HUES64 (cell line): Measurements from ENCODE around the gene KCNC3.

ENCODE experiments used
- H3K27ac ChIP-seq: 2 replicates; pipeline ENCODE4 v1.7.0; 2013; ENCODE audit warnings: low read depth, low read length, inconsistent platforms
- H3K27me3 ChIP-seq: 2 replicates; pipeline ENCODE4 v1.6.1; 2013; ENCODE audit warnings: mild to moderate bottlenecking, low read length; ENCODE audit not compliant: insufficient read depth
- H3K36me3 ChIP-seq: 2 replicates; pipeline ENCODE4 v1.6.1; 2013; ENCODE audit warnings: mild to moderate bottlenecking, low read length; ENCODE audit not compliant: insufficient read depth
- H3K4me1 ChIP-seq: 2 replicates; pipeline ENCODE4 v1.6.1; 2013; ENCODE audit warnings: mild to moderate bottlenecking, low read length, moderate library complexity; ENCODE audit not compliant: insufficient read depth
- H3K4me3 ChIP-seq: 2 replicates; pipeline ENCODE4 v1.5.1; 2013; ENCODE audit warnings: mild to moderate bottlenecking, low read length, moderate library complexity
- H3K9ac ChIP-seq: 2 replicates; pipeline ENCODE4 v1.6.1; 2013; ENCODE audit warnings: mild to moderate bottlenecking, low read depth, low read length
- H3K9me3 ChIP-seq: 2 replicates; pipeline ENCODE4 v1.6.1; 2013; ENCODE audit warnings: low read depth, low read length; ENCODE audit not compliant: insufficient read depth
- WGBS: fragments of 150-250, 120-280 bp; methylation state at CpG from one replicate; pipeline ENCODE4 v1.1.7; 2013; ENCODE audit warnings: missing lambda C conversion rate; 5-methylcytosine and 5-hydroxymethylcytosine counted together

Gene KCNC3

DNA sequence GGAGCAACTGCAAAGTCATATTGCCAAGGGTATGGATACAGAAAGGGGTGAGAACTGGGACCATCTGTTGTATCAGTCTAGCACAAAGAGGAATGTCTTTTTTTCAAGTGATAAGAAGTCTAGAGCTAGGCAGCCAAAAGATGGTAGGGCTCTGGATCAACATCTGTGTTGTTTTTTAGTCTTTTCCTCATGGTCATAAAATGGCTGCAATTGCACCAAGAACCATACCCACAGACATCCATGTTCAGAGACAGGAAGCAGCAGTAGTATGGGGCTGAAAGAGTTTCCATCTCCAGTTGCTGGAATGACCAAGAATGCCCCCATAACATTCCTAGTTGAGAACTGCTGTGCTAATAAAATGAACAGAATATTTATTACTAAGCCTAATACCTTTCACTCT is 25.6 kb downstream of the KCNC3 start:
- H3K27ac ChIP-seq: no peak overlapping the region
- no peaks in the 10 kb centered on the region for H3K36me3 ChIP-seq
- no peaks in the 10 kb centered on the region; the same call in 1 of the 2 replicates for H3K27me3 ChIP-seq
- H3K9ac ChIP-seq: no peak overlapping the region
- H3K4me1 ChIP-seq: no peaks in the 10 kb centered on the region
- no peak overlapping the region for H3K4me3 ChIP-seq
- peaks cover 52% of the 10 kb centered on the region for H3K9me3 ChIP-seq

DNA sequence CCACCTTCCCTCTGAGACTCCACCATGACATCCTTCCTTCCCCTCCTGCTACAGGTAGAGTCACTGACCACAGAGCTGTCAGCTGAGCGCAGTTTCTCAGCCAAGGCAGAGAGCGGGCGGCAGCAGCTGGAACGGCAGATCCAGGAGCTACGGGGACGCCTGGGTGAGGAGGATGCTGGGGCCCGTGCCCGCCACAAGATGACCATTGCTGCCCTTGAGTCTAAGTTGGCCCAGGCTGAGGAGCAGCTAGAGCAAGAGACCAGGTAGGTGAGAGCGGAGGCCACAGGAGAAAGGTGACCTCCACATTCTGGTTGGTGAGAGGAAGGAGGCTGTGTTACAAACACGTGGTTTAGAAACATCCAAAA is 27.6 kb downstream of the KCNC3 start:
- WGBS: 81% methylated on average over 10 of the region's 10 CpGs

DNA sequence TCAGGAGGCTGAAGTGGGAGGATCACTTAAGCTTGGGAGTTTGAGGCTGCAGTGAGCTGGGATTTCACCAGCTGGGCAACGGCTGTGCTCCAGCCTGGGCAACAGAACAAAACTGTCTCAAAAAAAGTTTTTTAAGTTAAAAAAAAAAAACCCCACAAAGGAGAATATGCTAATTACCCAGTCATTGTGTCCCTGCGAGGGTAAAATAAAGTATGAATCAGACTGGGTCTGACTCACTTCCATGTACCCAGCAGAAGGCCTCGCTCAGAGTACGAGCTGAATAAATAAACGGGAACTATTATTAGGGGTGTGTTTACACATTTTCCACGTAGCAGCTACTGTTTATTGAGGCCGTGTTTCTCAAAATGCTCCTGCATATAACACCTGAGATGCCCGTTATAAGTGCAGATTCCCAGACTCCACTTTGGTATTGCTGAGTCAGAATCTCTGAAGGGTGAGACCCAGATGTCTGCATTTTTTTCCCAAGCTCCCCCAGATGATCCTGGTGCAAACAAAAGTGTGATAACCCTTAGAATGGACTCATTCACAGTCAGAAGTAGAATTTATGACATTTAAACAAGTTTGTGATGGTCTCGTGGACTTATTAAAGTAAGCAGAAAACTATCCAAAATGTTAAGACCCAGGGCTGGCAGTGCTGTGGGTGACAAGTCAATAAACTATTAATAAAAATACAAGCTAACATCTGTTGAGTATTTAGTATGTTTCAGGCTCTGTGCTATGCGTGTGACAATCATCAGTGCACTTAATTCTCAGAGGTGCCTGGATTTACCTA is 28.2 kb downstream of the KCNC3 start:
- no peak overlapping the region for H3K4me3 ChIP-seq

More for the DNA sequence above, 27.6 kb downstream of the KCNC3 start:
- peaks cover 36% of the 10 kb centered on the region for H3K9me3 ChIP-seq
- H3K27ac ChIP-seq: no peak overlapping the region
- no peaks in the 10 kb centered on the region for H3K36me3 ChIP-seq
- no peak overlapping the region for H3K9ac ChIP-seq
- H3K4me1 ChIP-seq: no peaks in the 10 kb centered on the region
- H3K4me3 ChIP-seq: no peak overlapping the region
- H3K27me3 ChIP-seq: no peaks in the 10 kb centered on the region

DNA sequence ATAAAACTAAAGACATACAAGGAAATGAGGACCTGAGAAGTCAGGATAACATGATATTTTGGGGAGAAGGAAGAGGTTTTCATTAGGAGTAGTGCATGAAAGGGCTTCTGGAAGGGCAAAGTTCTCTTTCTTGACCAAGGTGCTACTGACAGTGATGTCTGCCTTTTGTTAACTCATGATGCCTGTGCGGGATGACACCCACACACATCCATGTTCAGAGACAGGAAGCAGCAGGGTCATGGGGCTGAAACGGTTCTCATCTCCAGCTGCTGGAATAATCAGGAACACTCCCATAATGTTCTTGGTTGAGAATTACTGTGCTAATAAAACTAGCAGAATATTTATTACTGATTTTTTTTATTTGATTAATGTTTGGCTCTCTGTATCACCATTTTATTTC is 29.1 kb downstream of the KCNC3 start:
- WGBS: 76% methylated on average over 2 of the region's 2 CpGs
- Histone ChIP-seq H3K9ac (no peak overlapping the region), H3K36me3 (no peaks in the 10 kb centered on the region), H3K4me1 (no peaks in the 10 kb centered on the region), H3K27me3 (no peaks in the 10 kb centered on the region), H3K9me3 (peaks cover 32% of the 10 kb centered on the region), H3K4me3 (no peak overlapping the region), H3K27ac (no peak overlapping the region)

More for the DNA sequence above, 28.2 kb downstream of the KCNC3 start:
- H3K9me3 ChIP-seq: peaks cover 34% of the 10 kb centered on the region
- H3K27me3 ChIP-seq: no peaks in the 10 kb centered on the region
- H3K9ac ChIP-seq: no peak overlapping the region
- 76% methylated on average over 9 of the region's 10 CpGs for WGBS
- no peaks in the 10 kb centered on the region for H3K4me1 ChIP-seq
- H3K36me3 ChIP-seq: no peaks in the 10 kb centered on the region
- H3K27ac ChIP-seq: no peak overlapping the region

DNA sequence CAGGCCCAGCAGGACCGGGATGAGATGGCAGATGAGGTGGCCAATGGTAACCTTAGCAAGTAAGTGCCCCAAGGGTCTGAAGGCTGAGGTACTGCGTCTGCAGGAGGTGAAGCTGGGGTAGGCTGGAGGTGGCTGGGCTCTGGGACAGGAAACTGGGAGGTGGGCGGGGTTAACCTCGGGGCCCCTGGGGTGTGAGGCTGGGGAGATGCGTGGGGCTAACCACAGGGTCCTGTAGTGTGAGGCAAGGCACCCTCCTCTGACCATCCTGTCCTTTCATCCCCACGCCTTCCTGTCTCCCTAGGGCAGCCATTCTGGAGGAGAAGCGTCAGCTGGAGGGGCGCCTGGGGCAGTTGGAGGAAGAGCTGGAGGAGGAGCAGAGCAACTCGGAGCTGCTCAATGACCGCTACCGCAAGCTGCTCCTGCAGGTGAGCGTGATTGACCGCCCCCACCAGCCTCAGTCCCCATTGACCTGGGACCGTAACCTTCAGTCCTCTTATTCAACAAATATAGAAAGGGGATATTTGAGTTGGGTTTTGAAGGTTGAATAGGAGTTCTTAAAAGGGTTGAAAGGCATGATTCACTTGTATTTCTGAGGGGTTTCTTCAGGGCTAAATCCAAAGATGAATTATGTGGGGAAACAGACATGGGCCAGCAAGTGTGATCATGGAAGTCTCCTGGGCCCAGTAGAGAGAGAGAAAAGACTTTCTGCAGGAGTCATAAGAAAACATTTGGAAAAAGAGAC is 35.7 kb downstream of the KCNC3 start:
- H3K27ac ChIP-seq: no peak overlapping the region
- H3K4me1 ChIP-seq: no peaks in the 10 kb centered on the region
- H3K9ac ChIP-seq: no peak overlapping the region
- H3K4me3 ChIP-seq: no peak overlapping the region
- H3K9me3 ChIP-seq: peaks cover 16% of the 10 kb centered on the region
- no peaks in the 10 kb centered on the region for H3K27me3 ChIP-seq
- no peaks in the 10 kb centered on the region for H3K36me3 ChIP-seq
- 63% methylated on average over 11 of the region's 14 CpGs for WGBS

DNA sequence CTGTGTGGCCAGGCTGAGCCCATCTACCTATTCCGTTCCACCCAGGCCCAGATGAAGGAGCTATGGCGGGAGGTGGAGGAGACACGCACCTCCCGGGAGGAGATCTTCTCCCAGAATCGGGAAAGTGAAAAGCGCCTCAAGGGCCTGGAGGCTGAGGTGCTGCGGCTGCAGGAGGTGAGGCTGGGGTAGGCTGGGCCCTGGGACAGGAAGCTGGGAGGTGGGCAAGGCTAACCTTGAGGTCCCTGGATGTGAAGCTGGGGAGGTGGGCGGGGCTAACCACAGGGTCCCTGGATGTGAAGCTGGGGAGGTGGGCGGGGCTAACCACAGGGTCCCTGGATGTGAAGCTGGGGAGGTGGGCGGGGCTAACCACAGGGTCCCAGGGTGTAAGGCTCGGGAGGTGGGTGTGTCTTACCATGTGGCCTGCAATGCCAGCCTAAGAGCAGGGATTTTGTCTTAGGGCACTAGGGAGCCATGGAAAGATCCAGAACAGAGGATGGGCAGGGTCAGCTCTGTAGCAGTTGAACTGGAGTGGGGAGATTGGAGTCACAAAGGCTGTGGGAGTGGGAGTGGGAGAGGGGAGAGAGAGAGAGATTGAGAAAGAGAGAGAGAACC is 36.9 kb downstream of the KCNC3 start:
- 81% methylated on average over 11 of the region's 11 CpGs for WGBS
- Histone ChIP-seq H3K9ac (no peak overlapping the region), H3K27me3 (no peaks in the 10 kb centered on the region), H3K9me3 (peaks cover 17% of the 10 kb centered on the region), H3K27ac (no peak overlapping the region), H3K36me3 (no peaks in the 10 kb centered on the region), H3K4me1 (no peaks in the 10 kb centered on the region), H3K4me3 (no peak overlapping the region)

DNA sequence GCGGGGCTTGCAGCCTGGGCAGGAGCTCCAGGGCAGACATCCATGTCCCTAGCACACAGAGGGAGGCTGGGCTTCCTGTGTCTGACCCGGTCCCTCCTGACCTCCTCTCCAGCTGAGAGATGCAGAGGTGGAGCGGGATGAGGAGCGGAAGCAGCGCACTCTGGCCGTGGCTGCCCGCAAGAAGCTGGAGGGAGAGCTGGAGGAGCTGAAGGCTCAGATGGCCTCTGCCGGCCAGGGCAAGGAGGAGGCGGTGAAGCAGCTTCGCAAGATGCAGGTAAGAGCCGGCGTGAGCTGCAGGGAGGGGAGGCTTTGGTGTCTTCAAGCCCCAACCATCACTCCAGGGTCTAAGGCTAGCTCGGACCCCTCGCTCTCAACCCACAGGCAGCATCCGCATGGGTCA is 38.4 kb downstream of the KCNC3 start:
- H3K27me3 ChIP-seq: no peaks in the 10 kb centered on the region
- 79% methylated on average over 15 of the region's 15 CpGs for WGBS
- no peaks in the 10 kb centered on the region for H3K4me1 ChIP-seq
- peaks cover 27% of the 10 kb centered on the region for H3K9me3 ChIP-seq
- H3K27ac ChIP-seq: no peak overlapping the region
- no peak overlapping the region for H3K4me3 ChIP-seq
- H3K36me3 ChIP-seq: no peaks in the 10 kb centered on the region; the same call in 1 of the 2 replicates
- H3K9ac ChIP-seq: no peak overlapping the region

DNA sequence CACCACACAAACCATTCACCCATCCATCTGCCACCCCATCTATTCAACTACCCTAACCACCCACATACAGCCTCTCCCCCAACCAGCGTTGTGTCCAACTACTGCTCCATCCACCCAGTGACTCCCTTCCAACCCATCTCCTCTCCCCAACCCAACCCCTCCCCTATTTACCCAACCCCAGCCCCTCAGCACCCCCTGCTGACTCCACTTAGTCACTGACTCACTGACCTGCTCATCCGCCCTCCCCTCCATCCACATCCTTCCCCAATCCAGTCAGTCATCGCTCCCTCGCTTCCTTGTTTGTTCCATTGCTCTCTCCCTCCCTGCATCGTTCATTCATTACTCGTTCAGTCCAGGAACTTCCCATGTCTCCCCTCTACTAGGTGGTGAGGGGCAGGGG is 39.2 kb downstream of the KCNC3 start:
- H3K36me3 ChIP-seq: no peaks in the 10 kb centered on the region; the same call in 1 of the 2 replicates
- no peaks in the 10 kb centered on the region for H3K27me3 ChIP-seq
- no peak overlapping the region for H3K27ac ChIP-seq
- H3K4me1 ChIP-seq: no peaks in the 10 kb centered on the region
- no peak overlapping the region for H3K9ac ChIP-seq
- peaks cover 34% of the 10 kb centered on the region for H3K9me3 ChIP-seq
- WGBS: 61% methylated on average over 6 of the region's 6 CpGs
- H3K4me3 ChIP-seq: no peak overlapping the region

DNA sequence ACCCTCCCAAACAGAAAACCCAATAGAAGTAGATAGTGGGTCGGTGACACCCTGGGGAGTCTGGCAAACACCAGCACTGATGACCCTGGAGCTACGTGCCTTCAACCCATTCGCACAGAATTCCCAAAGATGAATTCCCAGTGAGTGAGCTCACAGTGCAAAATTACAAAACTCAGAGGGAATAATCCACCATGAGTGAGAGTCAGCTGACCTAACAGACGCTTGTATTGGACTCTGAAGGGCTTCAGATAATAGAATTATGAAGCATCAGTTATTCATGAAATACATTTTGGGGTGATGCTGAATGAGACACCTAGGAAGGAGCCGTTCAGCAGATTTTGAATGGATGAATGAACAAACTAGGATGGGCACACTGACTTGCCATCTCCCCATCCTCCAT is 40.2 kb downstream of the KCNC3 start:
- H3K36me3 ChIP-seq: no peaks in the 10 kb centered on the region; the same call in 1 of the 2 replicates
- peaks cover 39% of the 10 kb centered on the region for H3K9me3 ChIP-seq
- no peaks in the 10 kb centered on the region for H3K4me1 ChIP-seq
- WGBS: 81% methylated on average over 4 of the region's 5 CpGs
- no peak overlapping the region for H3K9ac ChIP-seq
- no peaks in the 10 kb centered on the region for H3K27me3 ChIP-seq
- no peak overlapping the region for H3K27ac ChIP-seq
- no peak overlapping the region for H3K4me3 ChIP-seq

DNA sequence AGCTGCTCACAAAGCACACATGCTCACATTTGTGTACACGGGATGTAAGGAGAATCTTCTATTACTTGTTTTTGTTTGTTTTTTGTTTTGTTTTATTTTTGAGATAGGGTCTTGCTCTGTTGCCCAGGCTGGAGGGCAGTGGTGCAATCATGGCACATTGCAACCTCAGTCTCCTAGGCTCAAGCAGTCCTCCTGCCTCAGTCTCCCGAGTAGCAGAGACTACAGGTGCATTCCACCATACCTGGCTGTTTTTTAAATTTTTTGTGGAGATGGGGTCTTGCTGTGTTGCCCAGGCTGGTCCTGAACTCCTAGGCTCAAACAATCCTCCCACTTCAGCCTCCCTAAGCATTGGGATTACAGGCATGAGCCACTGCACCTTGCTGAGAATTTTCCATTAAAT is 41.8 kb downstream of the KCNC3 start:
- no peak overlapping the region for H3K4me3 ChIP-seq
- peaks cover 32% of the 10 kb centered on the region for H3K9me3 ChIP-seq
- WGBS: 96% methylated on average over 2 of the region's 2 CpGs

DNA sequence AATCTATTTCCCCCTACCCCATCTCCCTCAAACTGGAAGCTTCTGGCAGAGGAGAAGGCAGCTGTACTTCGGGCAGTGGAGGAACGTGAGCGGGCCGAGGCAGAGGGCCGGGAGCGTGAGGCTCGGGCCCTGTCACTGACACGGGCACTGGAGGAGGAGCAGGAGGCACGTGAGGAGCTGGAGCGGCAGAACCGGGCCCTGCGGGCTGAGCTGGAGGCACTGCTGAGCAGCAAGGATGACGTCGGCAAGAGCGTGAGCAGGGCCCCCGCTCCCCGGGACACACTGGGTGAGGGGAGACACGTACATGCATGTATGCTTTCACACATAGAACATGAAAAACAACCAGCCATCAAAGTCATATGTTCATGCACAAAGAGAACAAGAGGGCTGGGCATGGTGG is 42.7 kb downstream of the KCNC3 start:
- H3K9ac ChIP-seq: no peak overlapping the region

More for the DNA sequence above, 41.8 kb downstream of the KCNC3 start:
- Histone ChIP-seq H3K4me1 (no peaks in the 10 kb centered on the region), H3K9ac (no peak overlapping the region), H3K27me3 (no peaks in the 10 kb centered on the region), H3K27ac (no peak overlapping the region), H3K36me3 (no peaks in the 10 kb centered on the region; the same call in 1 of the 2 replicates)

More for the DNA sequence above, 42.7 kb downstream of the KCNC3 start:
- Histone ChIP-seq H3K27ac (no peak overlapping the region), H3K36me3 (no peaks in the 10 kb centered on the region; the same call in 1 of the 2 replicates), H3K9me3 (peaks cover 36% of the 10 kb centered on the region), H3K4me1 (no peaks in the 10 kb centered on the region), H3K27me3 (no peaks in the 10 kb centered on the region), H3K4me3 (no peak overlapping the region)
- 90% methylated on average over 18 of the region's 18 CpGs for WGBS
